CD4-positive, alpha-beta T cell (primary cell): ENCODE measurements around the gene PLXDC2. TPM values are rescaled to one million over a fixed set of nuclear protein-coding genes. Genes with fewer than 3 reads are reported as not detected.

ENCODE experiments used
- ATAC-seq: fragments of 200-7000 bp; cut with Tn5 transposase; one replicate; pipeline ENCODE4 v1.10.0; 2022; ENCODE audit warnings: mild to moderate bottlenecking; ENCODE audit not compliant: poor library complexity
- CTCF ChIA-PET: fragments of 350-600 bp; sonication (Branson Sonifier 250); formaldehyde crosslinking; loops from one replicate; lab custom pipeline; 2021; ENCODE audit warnings: antibody characterized with exemption, inconsistent platforms; lab: Charles Lee
- POLR2A ChIA-PET: fragments of 350-600 bp; sonication (Branson Sonifier 250); formaldehyde crosslinking; loops from one replicate; lab custom pipeline; 2021; ENCODE audit warnings: antibody characterized with exemption, inconsistent platforms; lab: Charles Lee
- DNase-seq, 14 experiments: peaks; one replicate each; pipeline ENCODE4 v3.0.0-alpha.2; 2013 to 2020; ENCODE audit warnings: mixed read lengths in 2 of 14
- H3K27ac ChIP-seq, 2 donors: one replicate each; pipeline versions ENCODE4 v1.5.1 to v1.7.0; 2013; ENCODE audit warnings: low read length in 2 of 2, low read depth in 1 of 2, mild to moderate bottlenecking in 1 of 2
- H3K27me3 ChIP-seq, 2 experiments: 1 replicate in 1 of 2; 2 replicates in 1 of 2; pipeline versions ENCODE4 v1.6.1 to v1.7.0; 2013; ENCODE audit warnings: low read length in 2 of 2, control low read depth in 1 of 2, mild to moderate bottlenecking in 1 of 2, moderate library complexity in 1 of 2; ENCODE audit not compliant: insufficient read depth in 2 of 2, control insufficient read depth in 1 of 2
- H3K36me3 ChIP-seq: one replicate; pipeline ENCODE4 v1.6.1; 2013; ENCODE audit warnings: low read length, control low read depth; ENCODE audit not compliant: insufficient read depth
- H3K4me1 ChIP-seq: one replicate; pipeline ENCODE4 v1.6.1; 2013; ENCODE audit warnings: low read length, control low read depth; ENCODE audit not compliant: insufficient read depth
- H3K4me3 ChIP-seq: one replicate; pipeline ENCODE4 v1.5.1; 2013; ENCODE audit warnings: mild to moderate bottlenecking, low read length, moderate library complexity
- H3K9me3 ChIP-seq, 2 experiments: 1 replicate in 1 of 2; 2 replicates in 1 of 2; pipeline versions ENCODE4 v1.6.1 to v1.7.0; 2013; ENCODE audit warnings: low read length in 2 of 2, mild to moderate bottlenecking in 2 of 2, control low read depth in 1 of 2, moderate library complexity in 1 of 2; ENCODE audit not compliant: control insufficient read depth in 1 of 2, insufficient read depth in 1 of 2
- H3K27ac Mint-ChIP-seq: one replicate; pipeline ENCODE4 v1.8.0; 2020; ENCODE audit warnings: mixed read lengths
- H3K27me3 Mint-ChIP-seq: one replicate; pipeline ENCODE4 v1.8.0; 2021; ENCODE audit warnings: mixed read lengths
- H3K36me3 Mint-ChIP-seq: one replicate; pipeline ENCODE4 v1.8.0; 2021; ENCODE audit warnings: low read depth, mixed read lengths
- H3K4me1 Mint-ChIP-seq: one replicate; pipeline ENCODE4 v1.8.0; 2021; ENCODE audit warnings: low read depth, mixed read lengths
- H3K4me3 Mint-ChIP-seq: one replicate; pipeline ENCODE4 v1.8.0; 2020; ENCODE audit warnings: mild to moderate bottlenecking, mixed read lengths
- H3K9me3 Mint-ChIP-seq: one replicate; pipeline ENCODE4 v1.8.0; 2020; ENCODE audit warnings: mixed read lengths
- CTCF ChIP-seq: fragments of 200-600 bp; IDR thresholded peaks from one replicate; pipeline ENCODE4 v1.8.0; 2022; ENCODE audit warnings: antibody characterized with exemption, mild to moderate bottlenecking
- intact Hi-C, 2 experiments: fragments of 100-400 bp; cut with DNase I in 1 of 2; cut with micrococcal nuclease in 1 of 2; formaldehyde crosslinking; loops; one replicate each; pipeline versions ENCODE4 v1.15.1 to v1.9.0; 2023 to 2025; cut with DNase I, micrococcal nuclease
- total RNA-seq, 174 experiments: library from RNA in 2 of 174; stranded (reverse) in 2 of 174; gene quantifications; one replicate each; pipeline ENCODE4 v1.2.3 and lab custom pipeline; 2021 to 2026

The PLXDC2 gene
- total RNA-seq, 2 experiments from 2014 or later, result 0.41 to 0.61 TPM

GRCh38 chr10:19882621-19883020 lies 66.4 kb downstream of the PLXDC2 start:
- no peak for TF ChIP-seq CTCF
- no peak overlapping the region for H3K27ac ChIP-seq
- POLR2A ChIA-PET, result no interaction called here

GRCh38 chr10:19888061-19888660 lies 71.9 kb downstream of the PLXDC2 start:
- no peaks in the 10 kb centered on the region for H3K27me3 Mint-ChIP-seq
- Histone ChIP-seq H3K36me3 (no peaks in the 10 kb centered on the region), H3K9me3 (peaks cover 0 to under 1% of the 10 kb centered on the region in 2 experiments), H3K27me3 (no peaks in the 10 kb centered on the region), H3K27ac (no peak overlapping the region), H3K4me1 (no peaks in the 10 kb centered on the region), H3K4me3 (no peak overlapping the region)
- H3K9me3 Mint-ChIP-seq, result no peaks in the 10 kb centered on the region
- no peak overlapping the region for H3K4me3 Mint-ChIP-seq
- ChIA-PET POLR2A (no interaction called here), CTCF (no interaction called here)
- no peak for DNase-seq
- H3K36me3 Mint-ChIP-seq, result no peaks in the 10 kb centered on the region
- no peak overlapping the region for H3K27ac Mint-ChIP-seq
- no peak for TF ChIP-seq CTCF
- intact Hi-C loops, result no loop called here
- ATAC-seq, result no peak
- H3K4me1 Mint-ChIP-seq, result no peaks in the 10 kb centered on the region

More at GRCh38 chr10:19882621-19883020, 66.4 kb downstream of the PLXDC2 start:
- intact Hi-C loops, result no loop called here
- H3K27me3 Mint-ChIP-seq, result no peaks in the 10 kb centered on the region
- Histone ChIP-seq H3K9me3 (peaks cover 0 to 4% of the 10 kb centered on the region in 2 experiments), H3K4me1 (no peaks in the 10 kb centered on the region), H3K27me3 (no peaks in the 10 kb centered on the region), H3K4me3 (no peak overlapping the region), H3K36me3 (no peaks in the 10 kb centered on the region)
- no peaks in the 10 kb centered on the region for H3K4me1 Mint-ChIP-seq
- CTCF ChIA-PET, result no interaction called here
- no peaks in the 10 kb centered on the region for H3K36me3 Mint-ChIP-seq
- DNase-seq (no peak), ATAC-seq (no peak)
- H3K27ac Mint-ChIP-seq, result no peak overlapping the region
- no peak overlapping the region for H3K4me3 Mint-ChIP-seq
- H3K9me3 Mint-ChIP-seq, result peaks cover 4% of the 10 kb centered on the region

GRCh38 chr10:19889256-19889655 lies 73.0 kb downstream of the PLXDC2 start:
- H3K36me3 Mint-ChIP-seq, result no peaks in the 10 kb centered on the region
- TF ChIP-seq CTCF, result no peak
- POLR2A ChIA-PET, result no interaction called here

More at GRCh38 chr10:19889256-19889655, 73.0 kb downstream of the PLXDC2 start:
- Mint-ChIP-seq H3K27ac (no peak overlapping the region), H3K4me1 (no peaks in the 10 kb centered on the region), H3K4me3 (no peak overlapping the region), H3K9me3 (no peaks in the 10 kb centered on the region), H3K27me3 (no peaks in the 10 kb centered on the region)
- H3K4me3 ChIP-seq, result no peak overlapping the region
- DNase-seq (no peak), ATAC-seq (no peak)
- intact Hi-C loops, result no loop called here
- no peaks in the 10 kb centered on the region for H3K36me3 ChIP-seq
- no peaks in the 10 kb centered on the region for H3K9me3 ChIP-seq
- H3K4me1 ChIP-seq, result no peaks in the 10 kb centered on the region
- no peak overlapping the region for H3K27ac ChIP-seq
- H3K27me3 ChIP-seq, result no peaks in the 10 kb centered on the region
- CTCF ChIA-PET, result no interaction called here
